ENCODE data around the gene IFI44L.

IFI44L gene

GRCh38 chr1:78619803-78620579 is at the start of gene IFI44L:
Gene IFI44L (plus strand): TSS chr1:78620448. CDS start chr1:78627916, 7,468 bp downstream.
- in situ Hi-C loops (cut with MboI; ENCODE audit: low pct_unique_long_range_greater_than_20kb, low sequenced_read_pairs, unreplicated experiment), result no loop called here
- no peak for DNase-seq (ENCODE audit: low spot score)
- TF ChIP-seq CTCF (IDR thresholded peaks at IDR 0.05; ENCODE audit: extremely low read depth, insufficient read depth, missing control alignments), result no peak

GRCh38 chr1:78570539-78570938 is 49.7 kb upstream of the IFI44L start:
- no peak for DNase-seq (ENCODE audit: low spot score)
- peak; percentile 11 for TF ChIP-seq CTCF (IDR thresholded peaks at IDR 0.05; ENCODE audit: extremely low read depth, insufficient read depth, missing control alignments)
- in situ Hi-C loops (cut with MboI; ENCODE audit: low pct_unique_long_range_greater_than_20kb, low sequenced_read_pairs, unreplicated experiment), result no loop called here

GRCh38 chr1:78577257-78578100 is 42.8 kb upstream of the IFI44L start:
- in situ Hi-C loops (cut with MboI; ENCODE audit: low pct_unique_long_range_greater_than_20kb, low sequenced_read_pairs, unreplicated experiment), result no loop called here
- no peak for TF ChIP-seq CTCF (IDR thresholded peaks at IDR 0.05; ENCODE audit: extremely low read depth, insufficient read depth, missing control alignments)
- no peak for DNase-seq (ENCODE audit: low spot score)

GRCh38 chr1:78586572-78586971 is 33.7 kb upstream of the IFI44L start:
- in situ Hi-C loops (cut with MboI; ENCODE audit: low pct_unique_long_range_greater_than_20kb, low sequenced_read_pairs, unreplicated experiment), result no loop called here
- no peak for TF ChIP-seq CTCF (IDR thresholded peaks at IDR 0.05; ENCODE audit: extremely low read depth, insufficient read depth, missing control alignments)
- no peak for DNase-seq (ENCODE audit: low spot score)

- in situ Hi-C loops (cut with MboI; ENCODE audit: low pct_unique_long_range_greater_than_20kb, low sequenced_read_pairs, unreplicated experiment), result no loop called here
- no peak for DNase-seq (ENCODE audit: low spot score)
- no peak for TF ChIP-seq CTCF (IDR thresholded peaks at IDR 0.05; ENCODE audit: extremely low read depth, insufficient read depth, missing control alignments)
These were observed 33.0 kb upstream of the IFI44L start for GRCh38 chr1:78587211-78587610.

GRCh38 chr1:78591971-78592370 is 28.3 kb upstream of the IFI44L start:
- DNase-seq (ENCODE audit: low spot score), result no peak
- in situ Hi-C loops (cut with MboI; ENCODE audit: low pct_unique_long_range_greater_than_20kb, low sequenced_read_pairs, unreplicated experiment), result no loop called here
- no peak for TF ChIP-seq CTCF (IDR thresholded peaks at IDR 0.05; ENCODE audit: extremely low read depth, insufficient read depth, missing control alignments)

Measured in GM13977 (cell line).